GM12872 (cell line): ENCODE data around the gene YKT6.

Source experiments
- CTCF ChIP-seq: IDR thresholded peaks from 3 replicates; pipeline ENCODE4 v1.5.1; 2011; ENCODE audit warnings: low read depth, mild to moderate bottlenecking, low read length, moderate library complexity; ENCODE audit not compliant: insufficient read depth

YKT6 gene

GRCh38 chr7:44222776-44223261 lies 22.0 kb downstream of the YKT6 start:
- no peak for TF ChIP-seq CTCF

- TF ChIP-seq CTCF: no peak
These were observed 22.7 kb downstream of the YKT6 start for GRCh38 chr7:44223362-44224079.

- no peak for TF ChIP-seq CTCF
These were observed 23.5 kb downstream of the YKT6 start for GRCh38 chr7:44224080-44224973.

- no peak for TF ChIP-seq CTCF
These were observed 24.3 kb downstream of the YKT6 start for GRCh38 chr7:44224974-44225565.

GRCh38 chr7:44225566-44226395 lies 25.0 kb downstream of the YKT6 start:
- no peak for TF ChIP-seq CTCF

GRCh38 chr7:44226396-44226753 lies 25.6 kb downstream of the YKT6 start:
- no peak for TF ChIP-seq CTCF

- TF ChIP-seq CTCF: no peak
These were observed 27.1 kb downstream of the YKT6 start for GRCh38 chr7:44227911-44228310.
